OCI-M2 (cell line): Measurements from ENCODE around the gene MAGOH.

Experiments used
- DNase-seq: peaks from one replicate; lab custom pipeline; 2025; ENCODE audit not compliant: unreplicated experiment; lab: John Stamatoyannopoulos, UW

Gene MAGOH

DNA sequence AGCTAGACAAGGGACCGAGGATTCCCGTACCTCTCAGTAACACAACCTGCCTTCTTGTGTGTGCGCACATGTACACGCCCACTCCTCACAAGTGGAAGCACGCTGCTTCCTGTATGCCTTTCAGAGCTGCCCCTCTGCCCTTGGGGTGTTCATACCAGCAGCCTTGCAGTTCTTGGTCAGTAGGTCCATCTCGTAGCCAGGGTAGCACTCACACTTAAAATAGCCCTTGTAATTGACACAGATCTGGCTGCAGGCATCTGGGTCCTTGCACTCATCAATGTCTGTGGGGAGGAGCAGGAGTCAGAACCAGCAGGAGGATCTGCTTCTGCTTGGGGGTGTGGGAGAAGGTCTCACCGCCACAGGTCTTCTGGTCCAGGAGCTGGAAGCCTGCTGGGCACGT, 32.6 kb upstream of the MAGOH start:
- DNase-seq = no peak

DNA sequence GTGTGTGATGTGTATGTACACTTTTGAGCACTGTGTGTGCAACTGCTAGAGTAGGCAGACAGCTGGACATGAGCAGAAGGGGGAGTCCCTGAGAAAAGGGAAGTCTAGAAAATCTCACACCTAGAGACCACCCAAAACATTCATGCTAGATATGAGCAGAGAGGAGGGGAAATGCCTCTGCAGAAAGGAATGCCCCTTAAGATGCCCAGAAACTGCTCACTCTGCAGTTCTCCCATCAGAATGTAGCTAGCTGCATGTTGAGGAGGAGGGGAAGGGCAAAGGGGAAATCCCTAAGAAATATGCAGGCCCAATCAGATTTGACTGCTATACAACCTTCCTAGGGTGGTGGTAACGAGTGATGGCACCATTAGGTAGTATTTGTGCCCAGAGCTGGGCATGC, 31.8 kb upstream of the MAGOH start:
- no peak for DNase-seq

DNA sequence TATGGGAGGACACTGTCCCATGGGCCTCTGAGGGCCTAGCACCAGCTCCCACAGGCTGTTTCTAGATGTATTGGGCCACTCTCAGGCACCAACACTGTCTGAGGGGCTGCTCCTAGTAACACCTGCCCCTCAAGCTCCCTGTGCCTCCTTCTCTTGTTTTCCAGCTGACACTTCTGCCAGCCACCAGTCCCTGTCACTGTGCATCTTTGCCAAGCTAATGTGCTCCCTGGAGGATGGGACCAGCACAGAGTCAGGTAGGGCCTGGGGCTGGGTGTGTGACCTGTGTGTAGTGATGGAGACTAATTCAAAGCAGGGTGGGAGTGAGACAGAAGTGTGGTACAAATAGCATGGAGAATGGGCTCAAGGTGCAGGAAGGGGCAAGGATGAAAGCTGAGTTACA, 29.4 kb upstream of the MAGOH start:
- no peak for DNase-seq

DNA sequence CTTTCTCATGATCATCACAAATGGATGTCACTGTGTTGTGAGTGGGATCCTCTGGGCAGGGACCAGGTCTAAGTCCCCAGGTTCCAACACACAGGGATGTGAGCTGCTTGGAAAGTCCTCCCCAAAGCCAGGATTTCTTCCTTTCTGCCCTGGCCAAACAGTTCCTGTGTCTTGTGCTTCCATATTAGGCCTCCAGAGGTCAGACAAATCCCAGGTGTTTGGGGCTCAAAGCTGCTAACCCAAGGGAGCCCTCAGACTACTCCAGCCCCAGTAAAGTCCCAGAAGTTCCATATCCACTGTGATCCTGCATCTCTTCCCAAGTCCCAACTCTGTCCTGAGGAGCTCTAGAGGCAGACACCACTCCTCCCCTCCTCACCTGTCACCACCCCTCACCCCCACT, 27.7 kb upstream of the MAGOH start:
- DNase-seq = no peak

DNA sequence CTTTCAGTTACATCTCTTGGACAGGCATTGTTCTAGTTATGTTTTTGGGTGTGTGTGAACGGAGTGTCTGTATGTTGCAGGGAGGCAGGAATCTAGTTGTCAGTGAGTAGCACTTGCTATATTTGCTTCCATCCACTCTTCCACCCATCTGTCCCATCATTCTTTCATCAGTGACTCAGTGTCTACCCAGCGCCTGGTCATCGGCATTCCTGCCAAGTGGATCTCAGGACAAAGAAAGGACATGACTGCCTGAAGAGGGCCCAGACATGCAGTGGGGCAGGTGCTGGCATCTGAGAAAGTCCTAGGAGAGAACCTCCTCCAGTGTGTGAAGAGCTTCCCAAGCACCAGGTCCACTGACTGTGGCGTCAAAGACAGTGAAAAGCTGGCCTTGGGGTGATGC, 27.3 kb upstream of the MAGOH start:
- no peak for DNase-seq

DNA sequence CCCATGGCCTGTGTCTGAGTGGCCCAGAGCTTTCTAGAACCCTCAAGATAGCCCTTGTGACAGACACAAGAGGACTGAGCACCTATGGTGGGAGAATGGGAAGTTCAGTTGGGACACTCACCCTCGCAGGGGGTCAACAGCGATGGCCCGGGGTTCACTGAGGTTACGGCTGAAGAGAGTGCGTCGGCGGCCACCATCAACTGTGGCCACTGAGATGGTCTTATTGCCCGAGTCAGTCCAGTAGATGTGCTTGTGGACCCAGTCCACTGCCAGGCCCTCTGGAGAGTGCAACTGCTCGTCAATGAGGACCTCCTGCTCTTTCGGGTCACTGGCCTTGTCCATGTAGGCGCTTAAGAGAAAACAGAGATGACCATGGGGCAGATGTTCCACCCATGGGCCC, 25.7 kb upstream of the MAGOH start:
- no peak for DNase-seq

DNA sequence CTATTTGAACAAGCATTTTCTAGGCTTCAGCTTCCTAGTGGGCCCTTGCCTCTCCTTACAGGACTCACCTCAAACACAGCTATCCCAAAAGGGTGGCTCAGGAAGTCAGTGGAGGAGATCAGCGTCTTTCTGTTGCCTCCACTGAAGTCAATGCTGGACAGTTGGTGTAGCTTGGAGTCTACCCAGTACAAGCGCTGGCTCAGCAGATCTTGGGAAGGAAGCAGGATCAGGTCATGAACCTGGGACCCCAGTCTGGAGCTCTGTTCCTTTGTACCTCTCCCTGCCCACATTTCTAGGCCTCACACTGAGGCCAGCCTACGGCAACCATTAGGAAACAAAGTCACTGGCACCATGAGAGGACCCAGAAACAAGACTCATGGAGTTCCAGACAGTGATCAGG, 23.7 kb upstream of the MAGOH start:
- DNase-seq = no peak

DNA sequence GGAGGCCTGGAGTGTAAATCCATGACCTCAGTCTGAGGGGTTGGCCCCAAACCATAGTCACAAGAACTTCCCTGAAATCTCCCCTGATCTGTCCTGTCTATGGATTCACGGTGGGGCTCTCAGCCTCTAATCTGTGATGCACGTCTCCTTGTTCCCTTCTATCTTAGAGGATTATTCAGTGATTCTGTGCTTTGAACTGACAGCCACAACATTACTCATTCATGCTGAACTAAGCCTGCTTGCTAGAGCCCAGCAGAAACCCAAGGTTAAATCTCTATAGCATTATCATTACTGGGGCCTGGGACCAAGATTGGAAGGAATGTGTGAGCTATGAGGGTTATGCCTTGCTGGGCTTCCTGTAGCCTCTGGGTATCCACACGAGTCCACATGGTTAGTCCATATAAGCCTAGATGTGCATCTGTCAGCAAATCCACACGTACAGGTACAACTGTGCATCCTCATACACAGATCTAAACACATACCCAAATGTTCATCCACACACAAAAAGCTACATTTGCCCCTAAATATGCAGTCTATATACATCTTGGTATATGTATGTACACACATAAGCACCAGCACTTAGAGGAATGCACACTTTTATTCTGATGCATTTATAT, 22.4 kb upstream of the MAGOH start:
- no peak for DNase-seq

DNA sequence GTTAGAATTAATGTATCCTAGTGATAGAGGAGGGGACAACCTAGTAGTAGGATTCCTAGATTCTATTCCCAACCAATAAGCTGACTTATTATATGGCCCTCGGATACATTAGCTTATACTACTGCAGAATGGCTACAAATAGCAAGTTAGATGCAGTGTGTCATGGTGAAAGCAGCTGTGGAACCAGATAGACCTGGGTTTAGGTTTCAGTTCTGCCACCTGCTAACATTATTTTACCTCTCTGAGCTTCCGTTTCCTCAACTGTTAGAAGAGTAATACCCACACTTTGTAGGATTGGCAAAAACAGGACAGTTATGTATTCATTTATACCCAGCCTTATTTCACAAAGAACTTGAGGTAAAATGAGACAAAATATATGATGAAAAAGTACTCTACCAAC, 21.6 kb upstream of the MAGOH start:
- DNase-seq = no peak

DNA sequence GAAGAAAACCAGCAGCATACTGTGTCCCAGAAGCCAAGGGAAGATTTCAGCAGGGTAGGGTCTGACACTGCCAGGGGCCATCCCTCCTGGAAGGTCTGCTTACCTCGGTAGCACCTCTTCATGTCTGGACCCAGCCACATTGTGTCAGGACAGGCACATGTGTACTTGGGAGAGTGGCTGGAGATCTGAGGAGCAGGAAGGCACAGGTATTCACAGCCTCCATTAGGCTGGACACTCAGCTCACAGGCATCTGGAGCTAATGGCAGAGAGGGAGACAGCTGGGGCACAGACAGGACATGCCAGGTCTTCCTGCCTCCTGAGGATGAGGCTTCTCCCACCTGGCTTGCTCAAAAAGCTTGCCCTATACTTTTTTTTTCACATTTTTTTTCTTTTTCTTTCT, 19.9 kb upstream of the MAGOH start:
- DNase-seq = no peak

DNA sequence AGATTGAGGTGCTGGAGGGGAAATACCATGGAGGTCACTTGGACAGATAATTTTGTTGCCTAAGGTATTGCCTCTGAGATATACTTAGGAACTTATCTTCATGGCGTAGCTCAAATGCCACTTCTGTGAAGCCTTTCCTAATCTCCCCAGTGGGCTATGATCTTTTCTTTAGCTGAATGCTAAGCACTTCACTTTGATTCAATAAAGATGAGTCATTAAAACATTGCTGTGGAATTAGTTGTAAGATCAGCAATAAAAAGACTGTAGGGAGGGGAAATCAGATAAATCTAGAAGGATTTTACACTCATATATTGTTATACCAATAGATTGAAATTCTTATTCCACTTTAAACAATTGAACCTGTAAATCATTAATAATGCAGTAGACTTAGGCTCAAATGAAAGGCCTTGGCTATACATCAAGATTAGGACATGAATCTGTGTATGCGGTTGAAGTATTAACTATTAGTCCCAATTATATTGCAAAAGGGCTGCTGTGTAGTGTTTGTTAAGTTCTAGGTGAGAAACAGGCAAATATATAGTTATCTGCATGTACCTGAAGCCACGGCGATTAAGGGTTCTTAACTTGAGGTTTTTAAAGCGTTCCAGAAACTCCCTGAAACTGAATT, 19.2 kb upstream of the MAGOH start:
- DNase-seq = no peak

DNA sequence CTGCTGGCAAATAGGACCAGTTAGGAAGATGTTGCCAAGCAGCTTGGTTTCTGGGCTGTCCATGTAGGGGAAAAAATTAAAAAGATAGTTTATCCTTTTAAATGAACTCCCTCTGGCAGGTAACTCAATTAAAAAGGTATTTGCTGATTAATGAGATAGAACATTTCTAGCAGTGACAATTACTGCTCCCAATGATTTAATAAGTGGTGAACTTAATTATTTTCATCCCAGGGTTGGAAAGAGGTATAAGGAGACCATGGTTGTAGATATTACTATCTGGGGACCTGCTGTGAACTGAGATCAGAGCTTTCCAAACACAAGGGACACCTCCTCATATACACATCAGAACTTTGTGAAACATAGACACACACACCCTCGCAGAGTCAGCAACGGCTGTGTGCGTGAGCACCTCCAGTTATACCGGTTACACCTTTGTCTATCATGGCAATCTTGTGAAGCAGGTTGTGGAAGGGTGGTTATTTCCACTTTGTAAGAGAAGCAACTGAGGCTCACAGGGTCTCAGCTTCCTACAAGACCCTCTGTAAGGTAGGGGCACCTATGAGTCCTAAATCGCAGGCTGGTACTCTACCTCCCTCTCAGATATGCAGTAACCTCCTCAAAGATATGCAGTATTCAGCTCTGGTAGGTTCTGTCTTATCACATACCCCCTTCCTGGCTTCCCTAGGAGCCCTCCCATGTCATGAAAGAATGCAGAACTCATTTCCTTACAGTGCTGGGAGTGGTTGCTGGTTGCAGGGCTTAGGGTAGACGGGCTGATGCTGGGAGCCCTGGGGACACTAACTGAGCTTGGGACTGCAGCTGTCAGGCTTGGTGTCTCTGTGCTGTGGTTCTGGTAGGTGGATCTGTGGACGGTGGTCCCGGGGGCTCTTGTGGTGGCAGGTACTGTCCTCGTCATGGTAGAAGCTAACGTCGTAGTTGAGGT, 18.5 kb upstream of the MAGOH start:
- DNase-seq = no peak

DNA sequence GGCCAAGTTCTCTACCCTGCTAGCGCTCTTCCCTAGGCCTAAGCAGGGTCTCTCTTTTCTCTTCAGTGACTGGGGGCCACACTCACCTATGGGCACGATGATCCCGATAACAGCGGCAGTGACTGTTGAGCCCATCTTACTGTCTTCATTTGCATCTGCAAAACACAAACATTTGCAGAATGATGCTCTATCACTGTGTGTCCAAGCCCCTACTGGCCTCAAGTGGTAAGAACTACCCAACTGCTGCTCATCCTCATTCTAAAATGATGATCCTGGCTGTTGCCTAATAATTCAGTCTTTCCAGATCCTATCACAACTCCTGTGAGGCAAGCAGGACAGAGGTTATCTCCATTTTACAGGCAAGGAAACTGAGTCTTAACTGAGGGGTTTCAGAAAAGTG, 16.7 kb upstream of the MAGOH start:
- no peak for DNase-seq

DNA sequence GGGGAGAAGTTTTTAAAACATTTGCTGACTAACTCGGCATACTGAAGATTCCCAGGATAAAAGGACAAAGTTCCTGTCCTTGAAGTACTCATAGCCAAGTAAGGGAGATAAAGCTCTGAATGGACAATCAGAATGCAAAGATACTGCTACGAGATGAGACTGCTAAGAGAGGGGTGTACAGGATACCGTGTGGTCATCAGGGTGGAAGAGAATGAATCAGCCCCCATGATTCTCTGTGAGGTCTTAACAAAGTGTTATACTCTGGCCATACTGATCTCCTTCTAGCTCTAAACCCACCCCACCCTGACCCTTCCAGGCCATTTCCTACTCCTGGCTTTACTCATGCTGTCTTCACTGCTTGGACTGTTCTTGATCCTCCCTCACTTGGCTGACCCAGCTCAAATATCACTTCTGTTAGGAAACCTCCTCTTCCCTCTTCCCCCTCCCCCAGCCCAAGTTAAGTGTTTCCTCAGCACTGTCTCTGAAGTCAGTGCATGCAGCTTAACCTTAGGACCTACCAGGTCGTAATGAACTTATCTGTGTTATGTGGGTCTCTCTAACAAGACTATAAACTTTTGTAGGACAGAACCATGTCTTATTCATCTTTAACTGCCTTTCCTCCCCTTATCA, 15.8 kb upstream of the MAGOH start:
- no peak for DNase-seq

DNA sequence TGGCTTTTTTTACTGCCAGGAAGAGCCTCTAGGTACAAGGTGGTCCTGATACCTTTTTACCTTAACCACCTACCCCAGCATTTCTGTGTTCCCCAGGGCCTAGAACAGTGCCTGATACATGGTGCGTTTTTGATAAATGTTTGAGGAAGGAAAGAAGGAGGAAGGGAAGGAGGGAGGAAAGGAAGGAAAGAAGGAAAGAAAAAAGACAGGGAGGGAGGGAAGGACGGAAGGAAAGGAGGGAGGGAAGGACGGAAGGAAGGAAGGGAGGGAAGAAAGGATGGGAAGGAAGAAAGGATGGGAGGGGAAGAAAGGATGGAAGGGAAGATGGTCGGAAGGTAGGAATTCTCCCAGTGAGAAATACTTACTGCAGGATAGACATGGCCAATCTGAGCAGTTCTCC, 12.0 kb upstream of the MAGOH start:
- no peak for DNase-seq

DNA sequence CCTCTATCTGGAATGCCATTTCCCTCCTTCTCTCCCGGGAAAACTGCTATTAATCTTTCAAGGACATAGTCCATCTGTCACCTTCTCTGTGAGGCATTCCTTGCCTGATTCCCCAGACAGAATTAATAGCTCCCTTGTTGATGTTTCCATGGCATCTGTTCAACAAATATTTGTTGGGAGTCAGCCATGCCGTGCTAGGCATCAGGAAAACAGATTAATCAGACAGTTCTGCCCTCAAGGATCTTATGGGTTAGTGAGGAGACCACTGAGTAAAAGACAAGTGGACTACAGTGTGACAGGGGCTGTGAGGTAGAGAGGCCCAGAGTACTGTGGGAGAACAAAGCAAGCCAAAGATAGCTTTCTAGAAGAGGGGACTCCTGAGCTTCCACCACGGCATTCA, 11.4 kb upstream of the MAGOH start:
- DNase-seq = no peak

DNA sequence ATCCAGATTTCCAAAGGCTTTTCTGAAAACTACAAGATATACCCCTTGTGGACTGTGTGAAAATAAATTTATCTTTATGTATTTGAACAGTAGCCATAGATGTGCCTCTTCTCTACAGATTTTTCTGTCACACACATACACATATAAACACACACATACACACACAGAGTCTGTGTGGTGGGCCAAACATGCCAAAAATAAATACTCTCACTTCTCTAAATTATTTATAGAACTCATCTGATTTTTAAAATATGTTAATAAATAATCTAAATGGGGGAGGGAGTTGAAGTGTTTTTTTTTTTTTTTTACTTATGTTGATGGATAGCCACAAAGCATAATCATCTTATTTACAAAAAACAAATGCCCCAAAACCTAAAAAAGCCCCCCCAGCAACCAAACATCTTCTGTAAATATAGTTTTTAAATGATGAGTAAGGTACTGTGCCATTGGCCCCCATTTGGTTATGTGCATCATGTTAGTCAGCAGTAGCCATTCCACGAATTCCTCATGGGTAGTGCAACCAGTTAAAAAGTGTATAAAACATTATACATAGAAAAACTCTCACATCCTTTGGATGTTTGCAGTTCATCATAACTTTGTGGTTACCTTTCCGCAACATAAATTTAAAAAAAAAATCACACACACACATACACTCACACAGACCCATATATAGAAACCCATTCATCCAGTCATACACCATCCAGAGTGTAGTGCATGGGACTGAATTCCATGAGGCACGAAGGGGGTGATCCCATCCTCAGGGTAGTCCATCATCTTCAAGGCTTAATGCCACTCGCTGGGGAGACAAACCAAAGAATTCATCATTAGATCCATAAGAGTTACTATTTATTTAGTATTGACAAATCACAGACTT, 8.2 kb upstream of the MAGOH start:
- no peak for DNase-seq

DNA sequence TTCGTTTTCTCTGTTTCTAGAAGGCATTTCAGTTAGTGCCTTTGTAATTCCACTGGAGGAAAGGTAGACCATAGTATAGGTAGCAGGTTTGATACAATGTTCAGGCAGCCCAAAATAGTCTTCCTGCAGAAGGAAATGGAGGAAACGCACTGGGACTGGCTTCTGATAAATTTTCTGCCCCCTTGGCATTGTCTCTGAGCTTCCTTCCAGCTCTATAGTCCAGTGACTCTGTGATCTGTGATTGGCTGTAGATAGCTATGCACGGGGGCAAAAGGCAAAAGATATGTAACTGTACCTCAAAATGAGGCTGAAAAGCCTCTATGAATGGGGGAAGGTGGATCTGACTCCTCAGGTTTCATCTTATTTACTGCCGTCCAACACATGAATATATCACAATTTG, 5.8 kb upstream of the MAGOH start:
- DNase-seq = no peak

DNA sequence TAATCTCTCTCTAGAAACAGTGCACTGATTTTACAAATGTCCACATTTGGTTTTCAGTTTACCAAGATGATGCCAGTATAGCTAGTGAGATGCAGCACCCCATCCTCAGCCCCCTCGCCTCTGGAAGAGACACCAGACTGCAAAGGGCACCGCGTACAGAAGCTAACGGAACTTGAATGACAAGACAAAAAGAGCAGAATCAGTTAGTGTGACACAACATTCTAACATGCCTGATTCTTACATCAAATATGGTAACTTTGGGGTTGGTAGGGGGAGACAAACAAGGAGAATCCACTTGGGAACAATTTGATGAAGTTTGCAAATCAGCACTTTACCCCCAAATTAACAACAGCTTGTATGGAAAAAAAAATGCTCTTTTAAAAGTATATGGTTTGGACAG, 4.1 kb upstream of the MAGOH start:
- no peak for DNase-seq

DNA sequence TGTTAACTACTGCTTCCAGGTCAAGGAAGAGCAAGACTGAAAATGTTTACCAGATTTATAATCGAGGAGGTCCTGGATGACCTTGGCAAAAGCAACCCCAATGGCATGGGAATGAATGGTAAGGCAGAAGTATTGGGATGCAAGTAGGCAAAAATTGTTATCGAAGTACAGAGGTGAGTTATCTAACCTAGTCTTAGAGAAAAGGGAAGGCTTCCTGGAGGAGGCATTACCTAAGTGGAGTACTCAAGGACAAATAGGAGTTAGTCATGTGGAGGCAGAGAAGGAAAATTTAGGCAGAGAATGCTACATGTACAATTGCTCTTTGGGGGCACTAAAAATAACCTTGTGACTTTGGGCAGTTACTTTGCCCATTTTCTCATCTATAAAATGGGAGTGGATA, 3.5 kb upstream of the MAGOH start:
- no peak for DNase-seq

DNA sequence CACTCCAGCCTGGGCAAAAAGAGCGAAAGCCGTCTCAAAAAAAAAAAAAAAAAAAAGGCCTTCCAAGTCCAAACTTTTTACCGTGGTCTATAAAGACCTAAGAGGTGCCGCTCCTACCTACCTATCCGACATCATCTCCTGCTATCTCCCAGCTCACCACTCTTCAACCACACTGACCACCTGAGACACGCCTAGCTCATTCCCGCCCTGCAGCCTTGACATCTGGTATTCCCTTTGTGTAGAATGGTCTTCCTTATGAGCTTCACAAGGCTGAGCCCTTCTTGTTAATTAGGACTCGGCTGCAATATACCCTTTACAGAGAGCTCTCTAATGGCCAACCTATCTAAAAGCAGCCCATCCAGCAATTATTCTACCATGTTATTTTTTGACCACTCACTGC, 680 bp downstream of the MAGOH start:
- no peak for DNase-seq
